H1 (cell line): ENCODE measurements around the gene SMAP1. TPM values are rescaled to one million over a fixed set of nuclear protein-coding genes. Genes with fewer than 3 reads are reported as not detected.

Source experiments
- CTCF ChIA-PET: fragments of 300-600 bp; sonication (Branson Sonifier 250); formaldehyde crosslinking; loops from one replicate; lab custom pipeline; 2021; ENCODE audit not compliant: partially characterized antibody; lab: Charles Lee
- POLR2A ChIA-PET: fragments of 300-600 bp; sonication (Branson Sonifier 250); formaldehyde crosslinking; loops from one replicate; lab custom pipeline; 2021; ENCODE audit warnings: inconsistent platforms; ENCODE audit not compliant: partially characterized antibody; lab: Charles Lee
- DNase-seq, 2 experiments: peaks; one replicate each; pipeline versions ENCODE4 v3.0.0 to v3.0.0-alpha.2; 2010 to 2022; ENCODE audit warnings: low spot score in 2 of 2, low read depth in 1 of 2, mixed read lengths in 1 of 2
- FAIRE-seq: peaks from 2 replicates; lab custom pipeline; 2011; peaks lifted over from hg19 to GRCh38; lab: Jason Lieb, UNC
- H2AFZ ChIP-seq: 2 replicates; pipeline ENCODE4 v1.8.1; 2012; ENCODE audit warnings: low read length, inconsistent platforms
- H2AK5ac ChIP-seq: 2 replicates; pipeline ENCODE4 v1.6.1; 2013; ENCODE audit warnings: low read depth, low read length
- H2BK120ac ChIP-seq: replicated peaks from 2 replicates; pipeline ENCODE3; 2013; ENCODE audit warnings: low read depth, low read length, inconsistent platforms
- H2BK12ac ChIP-seq: 2 replicates; pipeline ENCODE4 v1.6.1; 2013; ENCODE audit warnings: low read depth, low read length
- H2BK15ac ChIP-seq: 2 replicates; pipeline ENCODE4 v1.6.1; 2013; ENCODE audit warnings: low read length
- H2BK20ac ChIP-seq: 2 replicates; pipeline ENCODE4 v1.6.1; 2013; ENCODE audit warnings: low read length
- H2BK5ac ChIP-seq: 2 replicates; pipeline ENCODE4 v1.6.1; 2013; ENCODE audit warnings: low read depth, low read length
- H3K14ac ChIP-seq: 2 replicates; pipeline ENCODE4 v1.6.1; 2013; ENCODE audit warnings: inconsistent platforms; ENCODE audit not compliant: insufficient read length
- H3K18ac ChIP-seq: 2 replicates; pipeline ENCODE4 v1.6.1; 2013; ENCODE audit warnings: low read length; ENCODE audit errors: extremely low read depth
- H3K23ac ChIP-seq: 2 replicates; pipeline ENCODE4 v1.6.1; 2013; ENCODE audit warnings: inconsistent platforms; ENCODE audit not compliant: insufficient read length
- H3K23me2 ChIP-seq: 2 replicates; pipeline ENCODE4 v1.6.1; 2013; ENCODE audit warnings: low read depth, low read length
- H3K27ac ChIP-seq: 2 replicates; pipeline ENCODE4 v1.6.1; 2011; ENCODE audit warnings: low read depth, low read length, inconsistent platforms
- H3K27me3 ChIP-seq, 4 experiments: replicated peaks in 1 of 4; 1 replicate in 1 of 4; 2 replicates in 3 of 4; pipeline versions ENCODE4 v1.6.1 to v1.8.1; 2011 to 2013; ENCODE audit warnings: low read length in 3 of 4, mild to moderate bottlenecking in 3 of 4, inconsistent platforms in 2 of 4, mixed read lengths in 2 of 4, moderate library complexity in 1 of 4; ENCODE audit not compliant: control insufficient read depth in 3 of 4, insufficient read depth in 3 of 4; ENCODE audit errors: extremely low read depth in 1 of 4
- H3K36me3 ChIP-seq, 4 experiments: 2 replicates each; pipeline versions ENCODE4 v1.6.1 to v1.8.1; 2011 to 2013; ENCODE audit warnings: mild to moderate bottlenecking in 4 of 4, low read length in 3 of 4, moderate library complexity in 2 of 4, control low read depth in 1 of 4, inconsistent platforms in 1 of 4; ENCODE audit not compliant: insufficient read depth in 4 of 4, control insufficient read depth in 2 of 4
- H3K4ac ChIP-seq: replicated peaks from 2 replicates; pipeline ENCODE3; 2013; ENCODE audit warnings: low read length, low read depth, mixed read lengths, inconsistent platforms; ENCODE audit not compliant: insufficient read length
- H3K4me1 ChIP-seq, 4 experiments: replicated peaks in 1 of 4; 1 replicate in 1 of 4; 2 replicates in 3 of 4; pipeline versions ENCODE4 v1.6.1 to v1.8.1; 2011 to 2013; ENCODE audit warnings: low read length in 3 of 4, inconsistent platforms in 2 of 4, mixed read lengths in 1 of 4; ENCODE audit not compliant: insufficient read depth in 4 of 4, control insufficient read depth in 3 of 4
- H3K4me2 ChIP-seq, 2 experiments: 2 replicates each; pipeline versions ENCODE4 v1.6.1 to v1.8.1; 2011 to 2013; ENCODE audit warnings: low read depth in 2 of 2, low read length in 2 of 2, control low read depth in 1 of 2, inconsistent platforms in 1 of 2, mild to moderate bottlenecking in 1 of 2; ENCODE audit not compliant: insufficient read depth in 1 of 2
- H3K4me3 ChIP-seq, 4 experiments: fragments of 200-600, 300-600 bp in 1 of 4; sonication (generic), shearing (Covaris generic), sonication (Bioruptor Twin) in 1 of 4; 2 replicates each; pipeline versions ENCODE4 v1.5.1 to v1.8.1; 2011 to 2016; ENCODE audit warnings: low read length in 4 of 4, low read depth in 3 of 4, control low read depth in 2 of 4, inconsistent platforms in 2 of 4, mild to moderate bottlenecking in 2 of 4, mixed read lengths in 1 of 4, moderate library complexity in 1 of 4; ENCODE audit not compliant: insufficient read depth in 2 of 4; ENCODE audit errors: extremely low read depth in 1 of 4
- H3K56ac ChIP-seq: replicated peaks from 2 replicates; pipeline ENCODE3; 2013; ENCODE audit warnings: low read depth, mild to moderate bottlenecking, mixed read lengths, low read length, inconsistent platforms; ENCODE audit not compliant: insufficient read length
- H3K79me1 ChIP-seq: 2 replicates; pipeline ENCODE4 v1.6.1; 2013; ENCODE audit warnings: low read depth, low read length, control low read depth
- H3K79me2 ChIP-seq, 2 experiments: 2 replicates each; pipeline versions ENCODE4 v1.6.1 to v1.8.1; 2012 to 2013; ENCODE audit warnings: low read length in 2 of 2, mild to moderate bottlenecking in 2 of 2, inconsistent platforms in 1 of 2; ENCODE audit not compliant: insufficient read depth in 2 of 2, control insufficient read depth in 1 of 2
- H3K9ac ChIP-seq, 4 experiments: replicated peaks in 1 of 4; 1 replicate in 1 of 4; 2 replicates in 3 of 4; pipeline versions ENCODE4 v1.6.1 to v1.8.1; 2011 to 2013; ENCODE audit warnings: low read depth in 3 of 4, low read length in 3 of 4, control low read depth in 2 of 4, mild to moderate bottlenecking in 2 of 4, moderate library complexity in 2 of 4, inconsistent platforms in 1 of 4; ENCODE audit errors: extremely low read depth in 1 of 4
- H3K9me3 ChIP-seq, 2 experiments: 2 replicates each; pipeline versions ENCODE4 v1.6.1 to v1.8.1; 2012 to 2013; ENCODE audit warnings: mild to moderate bottlenecking in 2 of 2, moderate library complexity in 2 of 2, control low read depth in 1 of 2, inconsistent platforms in 1 of 2, low read depth in 1 of 2, low read length in 1 of 2, mixed read lengths in 1 of 2; ENCODE audit not compliant: insufficient read depth in 2 of 2
- H4K20me1 ChIP-seq, 2 experiments: replicated peaks in 1 of 2; 2 replicates each; pipeline versions ENCODE3 to v1.8.1; 2011 to 2013; ENCODE audit warnings: inconsistent platforms in 2 of 2, low read length in 2 of 2, mild to moderate bottlenecking in 1 of 2; ENCODE audit not compliant: insufficient read depth in 2 of 2, control insufficient read depth in 1 of 2
- H4K5ac ChIP-seq: 2 replicates; pipeline ENCODE4 v1.6.1; 2013; ENCODE audit warnings: low read length, low read depth, mixed read lengths, inconsistent platforms; ENCODE audit not compliant: insufficient read length
- H4K8ac ChIP-seq: 2 replicates; pipeline ENCODE4 v1.8.0; 2013; ENCODE audit warnings: mild to moderate bottlenecking, moderate library complexity, low read length, inconsistent platforms; ENCODE audit not compliant: insufficient read depth; ENCODE audit errors: extremely low read depth
- H4K91ac ChIP-seq: replicated peaks from 2 replicates; pipeline ENCODE3; 2013; ENCODE audit warnings: low read length, mixed read lengths, inconsistent platforms; ENCODE audit not compliant: insufficient read length
- ASH2L ChIP-seq: fragments of 200-600, 300-600 bp; sonication (generic); IDR thresholded peaks from one replicate; pipeline ENCODE4 v1.7.1; 2017; ENCODE audit warnings: low read length
- CEBPB ChIP-seq: IDR thresholded peaks from 2 replicates; pipeline ENCODE4 v1.6.1; 2012; ENCODE audit warnings: low read depth, low read length
- CHD2 ChIP-seq: IDR thresholded peaks from 2 replicates; pipeline ENCODE4 v1.6.1; 2012; ENCODE audit warnings: low read length, improper control_type of control experiment
- CTBP2 ChIP-seq: IDR thresholded peaks from 2 replicates; pipeline ENCODE4 v1.7.0; 2011; ENCODE audit warnings: borderline replicate concordance, mild to moderate bottlenecking, moderate library complexity, mixed read lengths, low read length; ENCODE audit not compliant: insufficient read depth, insufficient read length
- EZH2 ChIP-seq: fragments of 200-600 bp; sonication (generic); IDR thresholded peaks from 2 replicates; pipeline ENCODE4 v1.7.1; 2012; ENCODE audit warnings: low read depth, mild to moderate bottlenecking, moderate library complexity, low read length, inconsistent platforms; ENCODE audit not compliant: severe bottlenecking
- JUN ChIP-seq: IDR thresholded peaks from 2 replicates; pipeline ENCODE4 v1.6.1; 2011; ENCODE audit warnings: low read depth, mild to moderate bottlenecking, improper control_type of control experiment, low read length
- MAFK ChIP-seq: IDR thresholded peaks from 2 replicates; pipeline ENCODE4 v1.6.1; 2012; ENCODE audit warnings: low read depth, mild to moderate bottlenecking, improper control_type of control experiment, low read length
- SAP30 ChIP-seq: fragments of 300-600 bp; sonication (generic); IDR thresholded peaks from 2 replicates; pipeline ENCODE4 v1.7.1; 2012; ENCODE audit warnings: low read length, moderate library complexity, mild to moderate bottlenecking, inconsistent platforms; ENCODE audit not compliant: insufficient read depth, insufficient replicate concordance
- SP2 ChIP-seq: IDR thresholded peaks from 2 replicates; pipeline ENCODE4 v1.6.1; 2012; ENCODE audit warnings: mild to moderate bottlenecking, low read length, inconsistent platforms
- WGBS, 2 experiments: shearing (Covaris generic) in 1 of 2; methylation state at CpG; one replicate each; pipeline versions ENCODE4 v1.1.6 to v1.1.7; 2013 to 2015; ENCODE audit warnings: low lambda C conversion rate in 2 of 2, mixed read lengths in 2 of 2, inconsistent platforms in 1 of 2, low coverage in 1 of 2, missing lambda C conversion rate in 1 of 2; ENCODE audit not compliant: insufficient replicate concordance in 2 of 2, insufficient coverage in 1 of 2, insufficient read length in 1 of 2; ENCODE audit errors: extremely low coverage in 1 of 2, missing lambda C conversion rate in 1 of 2; 5-methylcytosine and 5-hydroxymethylcytosine counted together
- polyA plus RNA-seq, 7 experiments: library from polyadenylated mRNA; depleted of rRNA in 3 of 7; stranded (reverse) in 5 of 7; unstranded in 2 of 7; fragments of >200 nt in 5 of 7; fragments of 200-250 nt in 2 of 7; gene quantifications; 1 replicate in 5 of 7; 2 replicates in 1 of 7; 4 replicates in 1 of 7; pipeline versions ENCODE4 v1.2.1 to v1.2.3, GENCODE V29; 2011 to 2013; ENCODE audit warnings: missing spikeins in 2 of 7, mixed read lengths in 2 of 7
- total RNA-seq: library from RNA; stranded (reverse); fragmentation: NEBNext Ultra II Directional; extraction: Animal tissue kit (Norgen Biotek cat#: 25700); gene quantifications from 2 replicates; pipeline ENCODE4 v1.2.1, GENCODE V29; 2021
- TF ChIP-seq, protein P1 (sequence below): IDR thresholded peaks from 2 replicates; pipeline ENCODE4 v1.6.1; 2012; ENCODE audit warnings: inconsistent platforms

Gene SMAP1
- total and polyA plus RNA-seq, 2 of the 8 experiments (the other 6 are each of a cell fraction or from before 2014, with no cell fraction given): 18.8 to 32.4 TPM

DNA sequence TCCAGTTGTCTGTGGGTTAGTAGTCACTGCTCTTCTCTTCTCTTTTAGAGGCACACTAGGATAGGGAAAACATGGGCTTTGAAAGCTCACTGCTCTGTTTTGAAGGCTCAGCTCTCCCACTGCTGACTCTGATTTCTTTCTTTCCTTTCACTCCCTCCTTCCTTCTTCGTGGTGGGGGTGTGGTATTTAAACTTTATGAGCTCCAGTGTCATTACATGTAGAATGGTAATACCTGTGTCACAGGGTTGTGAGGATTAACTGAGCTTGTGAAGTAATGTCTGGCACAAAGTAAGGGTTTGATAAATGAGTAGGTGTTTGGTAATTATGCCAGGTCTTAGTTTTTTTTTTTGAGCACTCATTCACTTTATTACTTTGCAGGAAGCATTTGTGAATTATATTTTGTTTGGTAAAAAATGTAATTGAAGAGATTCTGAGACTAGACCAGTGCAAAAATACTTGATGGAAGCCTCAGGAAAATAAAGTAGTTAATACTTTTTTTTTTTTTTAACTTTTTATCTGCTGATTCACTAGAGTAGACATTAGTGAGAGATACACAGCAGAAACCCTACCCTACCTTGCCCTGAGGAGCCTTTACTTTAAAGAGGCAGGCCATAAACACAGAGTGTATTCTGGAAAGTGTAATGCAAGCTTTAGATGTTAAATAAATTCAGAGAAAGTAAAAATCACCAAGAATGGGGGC lies 17.3 kb downstream of the SMAP1 start:
- Histone ChIP-seq H4K8ac (no peak overlapping the region), H3K27me3 (no peaks in the 10 kb centered on the region), H2AFZ (no peak overlapping the region), H2BK12ac (no peak overlapping the region), H2BK5ac (no peak overlapping the region), H4K20me1 (peaks cover 0 to 1% of the 10 kb centered on the region in 2 experiments), H2BK15ac (no peak overlapping the region), H2BK120ac (no peak overlapping the region), H4K5ac (no peak overlapping the region), H3K4me2 (no peak overlapping the region), H3K23me2 (no peaks in the 10 kb centered on the region), H2BK20ac (no peak overlapping the region), H3K36me3 (no peaks in the 10 kb centered on the region), H3K4me1 (peaks cover 0 to 2% (median 0%) of the 10 kb centered on the region in 4 experiments; a peak in 1 of 7 replicates), H3K18ac (no peak overlapping the region), H3K79me2 (peaks cover 0 to 65% of the 10 kb centered on the region in 2 experiments; a peak in 2 of 4 replicates), H3K27ac (no peak overlapping the region), H3K4ac (no peak overlapping the region), H3K9ac (no peak overlapping the region), H4K91ac (no peak overlapping the region), H3K9me3 (no peaks in the 10 kb centered on the region), H3K4me3 (no peak overlapping the region), H3K79me1 (no peaks in the 10 kb centered on the region; the same call in 1 of the 2 replicates), H3K14ac (no peak overlapping the region), H3K23ac (no peak overlapping the region), H2AK5ac (no peak overlapping the region), H3K56ac (no peak overlapping the region)
- TF ChIP-seq, protein P1, sequence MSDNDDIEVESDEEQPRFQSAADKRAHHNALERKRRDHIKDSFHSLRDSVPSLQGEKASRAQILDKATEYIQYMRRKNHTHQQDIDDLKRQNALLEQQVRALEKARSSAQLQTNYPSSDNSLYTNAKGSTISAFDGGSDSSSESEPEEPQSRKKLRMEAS: no peak
- TF ChIP-seq MAFK: no peak
- no peak for TF ChIP-seq EZH2
- no peak for TF ChIP-seq JUN
- TF ChIP-seq CHD2: no peak
- no peak for TF ChIP-seq CEBPB
- no peak for TF ChIP-seq ASH2L
- TF ChIP-seq SAP30: no peak
- TF ChIP-seq SP2: no peak
- no peak for TF ChIP-seq CTBP2
- POLR2A ChIA-PET: no interaction called here
- DNase-seq (no peak), FAIRE-seq (no peak)
- WGBS, 2 experiments: 26% methylated on average over 1 of the region's 1 CpG; no CpG with 5 or more reads in 1 of the 2 experiments
- CTCF ChIA-PET: interaction anchor here (0.6 to 4.6 kb wide), 13 partner anchors 12 to 376 kb away, joined by 3 to 39 read pairs (median 5); partner anchors contain the start of gene SMAP1
